SU-DHL-6 (cell line): ENCODE data around the gene IDH3B.

ENCODE experiments used
- H2AFZ ChIP-seq: fragments of 200-600 bp; sonication (generic); 2 replicates; pipeline ENCODE4 v1.6.1; 2014; ENCODE audit warnings: low read depth, mild to moderate bottlenecking, moderate library complexity, mixed read lengths, antibody characterized with exemption, low read length; ENCODE audit not compliant: severe bottlenecking
- H3F3A ChIP-seq: fragments of 200-600 bp; shearing (Covaris generic); 2 replicates; pipeline ENCODE4 v1.6.0; 2016; ENCODE audit warnings: antibody characterized with exemption, mild to moderate bottlenecking; ENCODE audit not compliant: insufficient read depth
- H3K27ac ChIP-seq: fragments of 200-600 bp; sonication (generic); 2 replicates; pipeline ENCODE4 v1.5.1; 2016; ENCODE audit warnings: low read depth, mild to moderate bottlenecking, low read length, moderate library complexity, mixed read lengths
- H3K27me3 ChIP-seq: fragments of 200-600 bp; sonication (generic), shearing (Covaris generic); 2 replicates; pipeline ENCODE4 v1.6.0; 2014; ENCODE audit warnings: mild to moderate bottlenecking, low read length
- H3K36me3 ChIP-seq: fragments of 200-600 bp; sonication (generic); 2 replicates; pipeline ENCODE4 v1.6.1; 2014; ENCODE audit warnings: mild to moderate bottlenecking, low read length, mixed read lengths
- H3K4me2 ChIP-seq: fragments of 300-600, 200-600 bp; shearing (Covaris generic), sonication (generic); 2 replicates; pipeline ENCODE4 v1.6.0; 2014; ENCODE audit warnings: low read length, low read depth, mild to moderate bottlenecking; ENCODE audit not compliant: poor library complexity, severe bottlenecking
- H3K4me3 ChIP-seq: fragments of 200-600 bp; sonication (generic); 2 replicates; pipeline ENCODE4 v1.5.1; 2014; ENCODE audit warnings: antibody characterized with exemption, low read length, mild to moderate bottlenecking, mixed read lengths; ENCODE audit not compliant: insufficient read depth, poor library complexity, severe bottlenecking
- H3K79me2 ChIP-seq: fragments of 200-600 bp; sonication (generic); 2 replicates; pipeline ENCODE4 v1.6.1; 2014; ENCODE audit warnings: mild to moderate bottlenecking, low read length, moderate library complexity; ENCODE audit not compliant: insufficient read depth
- H3K9ac ChIP-seq: fragments of 200-600 bp; sonication (generic); 2 replicates; pipeline ENCODE4 v1.7.0; 2014; ENCODE audit warnings: mild to moderate bottlenecking, low read length
- H3K9me2 ChIP-seq: fragments of 200-600 bp; sonication (generic); replicated peaks from 2 replicates; pipeline ENCODE4 v1.6.1; 2014; ENCODE audit warnings: low read length; ENCODE audit not compliant: insufficient read depth
- H3K9me3 ChIP-seq: fragments of 200-600 bp; sonication (generic); 2 replicates; pipeline ENCODE4 v1.6.1; 2014; ENCODE audit warnings: low read length, mixed read lengths; ENCODE audit not compliant: insufficient read depth
- H4K20me1 ChIP-seq: fragments of 200-600 bp; sonication (generic); 2 replicates; pipeline ENCODE4 v1.6.1; 2014; ENCODE audit warnings: low read depth, mild to moderate bottlenecking, antibody characterized with exemption, low read length, moderate library complexity, mixed read lengths
- CTCF ChIP-seq: fragments of 200-600 bp; sonication (generic); IDR thresholded peaks from one replicate; pipeline ENCODE4 v1.5.1; 2017; ENCODE audit warnings: antibody characterized with exemption, mild to moderate bottlenecking, low read length, moderate library complexity; ENCODE audit not compliant: insufficient read depth, poor library complexity, severe bottlenecking
- EZH2phosphoT487 ChIP-seq: fragments of 200-600 bp; sonication (generic), shearing (Covaris generic); conservative IDR thresholded peaks from 2 replicates; pipeline ENCODE4 v1.6.1; 2018; ENCODE audit warnings: mild to moderate bottlenecking, antibody characterized with exemption, low read length, moderate library complexity, mixed read lengths

Gene IDH3B

GRCh38 chr20:2673453-2673852, 9.4 kb upstream of the IDH3B start:
- Histone ChIP-seq H3K9ac (no peak overlapping the region), H3K27ac (no peak overlapping the region), H3F3A (no peaks in the 10 kb centered on the region), H3K4me3 (no peak overlapping the region), H2AFZ (no peak overlapping the region), H3K27me3 (no peaks in the 10 kb centered on the region), H3K79me2 (no peaks in the 10 kb centered on the region), H4K20me1 (no peaks in the 10 kb centered on the region), H3K4me2 (no peak overlapping the region), H3K9me3 (no peaks in the 10 kb centered on the region), H3K9me2 (no peaks in the 10 kb centered on the region), H3K36me3 (no peaks in the 10 kb centered on the region)
- TF ChIP-seq CTCF (no peak), EZH2phosphoT487 (no peak)

- no peak overlapping the region for H3K4me3 ChIP-seq
- no peaks in the 10 kb centered on the region for H4K20me1 ChIP-seq
- no peaks in the 10 kb centered on the region for H3K36me3 ChIP-seq
- no peaks in the 10 kb centered on the region for H3K79me2 ChIP-seq
- no peak overlapping the region for H2AFZ ChIP-seq
- H3K9me3 ChIP-seq, result no peaks in the 10 kb centered on the region
- H3K27me3 ChIP-seq, result no peaks in the 10 kb centered on the region
- no peak overlapping the region for H3K27ac ChIP-seq
- no peaks in the 10 kb centered on the region for H3F3A ChIP-seq
- H3K9ac ChIP-seq, result no peak overlapping the region
- TF ChIP-seq CTCF, result no peak
- TF ChIP-seq EZH2phosphoT487, result no peak
- no peaks in the 10 kb centered on the region for H3K9me2 ChIP-seq
- no peak overlapping the region for H3K4me2 ChIP-seq
Observed at GRCh38 chr20:2672446-2672845, 8.4 kb upstream of the IDH3B start.

- Histone ChIP-seq H3K9me3 (no peaks in the 10 kb centered on the region), H3K79me2 (no peaks in the 10 kb centered on the region), H4K20me1 (no peaks in the 10 kb centered on the region), H3K36me3 (no peaks in the 10 kb centered on the region), H3K27me3 (no peaks in the 10 kb centered on the region), H3F3A (no peaks in the 10 kb centered on the region), H3K27ac (no peak overlapping the region), H3K9me2 (no peaks in the 10 kb centered on the region), H2AFZ (no peak overlapping the region), H3K4me3 (no peak overlapping the region), H3K9ac (no peak overlapping the region), H3K4me2 (no peak overlapping the region)
- TF ChIP-seq CTCF (no peak), EZH2phosphoT487 (no peak)
Observed at GRCh38 chr20:2671977-2672376, 8.0 kb upstream of the IDH3B start.
